ENCODE results near the gene ARMH1.

The ARMH1 gene

GRCh38 chr1:44645476-44646244 lies 28.9 kb upstream of the ARMH1 start:
- TF ChIP-seq, protein P1, sequence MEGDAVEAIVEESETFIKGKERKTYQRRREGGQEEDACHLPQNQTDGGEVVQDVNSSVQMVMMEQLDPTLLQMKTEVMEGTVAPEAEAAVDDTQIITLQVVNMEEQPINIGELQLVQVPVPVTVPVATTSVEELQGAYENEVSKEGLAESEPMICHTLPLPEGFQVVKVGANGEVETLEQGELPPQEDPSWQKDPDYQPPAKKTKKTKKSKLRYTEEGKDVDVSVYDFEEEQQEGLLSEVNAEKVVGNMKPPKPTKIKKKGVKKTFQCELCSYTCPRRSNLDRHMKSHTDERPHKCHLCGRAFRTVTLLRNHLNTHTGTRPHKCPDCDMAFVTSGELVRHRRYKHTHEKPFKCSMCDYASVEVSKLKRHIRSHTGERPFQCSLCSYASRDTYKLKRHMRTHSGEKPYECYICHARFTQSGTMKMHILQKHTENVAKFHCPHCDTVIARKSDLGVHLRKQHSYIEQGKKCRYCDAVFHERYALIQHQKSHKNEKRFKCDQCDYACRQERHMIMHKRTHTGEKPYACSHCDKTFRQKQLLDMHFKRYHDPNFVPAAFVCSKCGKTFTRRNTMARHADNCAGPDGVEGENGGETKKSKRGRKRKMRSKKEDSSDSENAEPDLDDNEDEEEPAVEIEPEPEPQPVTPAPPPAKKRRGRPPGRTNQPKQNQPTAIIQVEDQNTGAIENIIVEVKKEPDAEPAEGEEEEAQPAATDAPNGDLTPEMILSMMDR (IDR thresholded peaks at IDR 0.05) = no peak
- peak overlapping the region; percentile 25 to 37 for H3K27ac ChIP-seq
- no peak overlapping the region for H3K4me3 ChIP-seq
- DNase-seq (ENCODE audit: low spot score) = no peak

- DNase-seq (ENCODE audit: low spot score) = no peak
- no peak overlapping the region for H3K27ac ChIP-seq
- TF ChIP-seq, protein P1 (IDR thresholded peaks at IDR 0.05) = no peak
- H3K4me3 ChIP-seq = no peak overlapping the region
These were observed 28.0 kb upstream of the ARMH1 start for GRCh38 chr1:44646261-44647110.

DNA sequence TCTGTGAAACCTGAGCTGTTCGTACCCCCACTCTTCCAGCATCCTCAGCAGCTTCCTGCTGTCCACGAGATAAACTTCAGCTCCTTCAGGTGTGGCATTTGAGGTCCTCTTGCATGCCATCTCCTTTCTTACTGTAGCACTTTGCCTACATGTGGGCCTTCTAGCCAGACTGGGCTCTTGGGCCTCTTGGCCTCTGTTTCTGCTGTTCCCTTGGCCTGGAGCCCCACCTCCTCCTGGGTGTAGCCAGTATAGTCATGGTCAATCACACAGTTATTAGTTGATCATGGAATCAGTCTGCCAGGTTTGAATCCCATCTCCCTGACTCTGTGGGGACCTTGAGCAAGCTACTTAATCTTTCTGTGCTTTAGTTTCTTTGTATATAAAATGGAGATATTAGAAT lies 26.6 kb upstream of the ARMH1 start:
- Histone ChIP-seq H3K4me3 (no peak overlapping the region), H3K27ac (no peak overlapping the region)
- TF ChIP-seq, protein P1 (IDR thresholded peaks at IDR 0.05) = no peak
- DNase-seq (ENCODE audit: low spot score) = no peak

GRCh38 chr1:44648529-44649250 lies 25.8 kb upstream of the ARMH1 start:
- TF ChIP-seq, protein P1 (IDR thresholded peaks at IDR 0.05) = no peak
- Histone ChIP-seq H3K4me3 (no peak overlapping the region), H3K27ac (no peak overlapping the region)
- DNase-seq (ENCODE audit: low spot score) = no peak

DNA sequence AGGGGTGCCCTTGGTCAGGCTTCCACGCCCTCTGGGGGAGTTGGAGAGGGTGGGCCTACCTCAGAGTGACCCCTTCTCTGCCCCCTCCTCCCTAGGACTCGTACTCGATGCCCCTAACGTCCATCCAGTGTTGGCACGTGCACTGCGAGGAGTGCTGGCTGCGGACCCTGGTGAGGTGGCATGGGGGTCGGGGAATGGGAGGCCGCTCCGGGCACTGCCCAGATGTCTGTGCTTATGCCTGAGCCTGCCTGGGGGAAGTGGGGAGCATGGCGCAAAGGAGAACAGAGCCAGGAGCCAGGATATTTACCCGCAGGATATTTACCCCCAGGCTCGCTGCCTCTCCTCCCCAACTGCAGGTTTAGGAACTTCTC lies 24.7 kb upstream of the ARMH1 start:
- no peak overlapping the region for H3K27ac ChIP-seq
- no peak for DNase-seq (ENCODE audit: low spot score)
- TF ChIP-seq, protein P1 (IDR thresholded peaks at IDR 0.05) = no peak
- H3K4me3 ChIP-seq = no peak overlapping the region

GRCh38 chr1:44650159-44650831 lies 24.2 kb upstream of the ARMH1 start:
- TF ChIP-seq, protein P1 (IDR thresholded peaks at IDR 0.05) = no peak
- Histone ChIP-seq H3K27ac (no peak overlapping the region), H3K4me3 (no peak overlapping the region)
- no peak for DNase-seq (ENCODE audit: low spot score)

All from coronary artery (tissue), 2 donors.